Panc1 (cell line): ENCODE measurements around the gene RIC3. TPM values are rescaled to one million over a fixed set of nuclear protein-coding genes. Genes with fewer than 3 reads are reported as not detected.

Experiments
- ATAC-seq: fragments of 200-7000 bp; cut with Tn5 transposase; 2 replicates; pipeline ENCODE4 v1.9.1; 2020; ENCODE audit warnings: mild to moderate bottlenecking, moderate library complexity
- BruUV-seq: library from RNA; stranded (reverse); fragments of 400-500 nt; replicated peaks from 2 replicates; lab custom pipeline; 2021; lab: Mats Ljungman, UMichigan
- CTCF ChIA-PET: fragments of 300-600 bp; sonication (Branson Sonifier 250); formaldehyde crosslinking; loops from one replicate; lab custom pipeline; 2022; ENCODE audit warnings: antibody characterized with exemption; lab: Charles Lee
- POLR2A ChIA-PET: fragments of 300-600 bp; sonication (Branson Sonifier 250); formaldehyde crosslinking; loops from one replicate; lab custom pipeline; 2022; ENCODE audit warnings: antibody characterized with exemption; lab: Charles Lee
- DNase-seq: peaks from one replicate; pipeline ENCODE4 v3.0.0-alpha.2; 2010; ENCODE audit warnings: low read depth, low spot score
- H3K27ac ChIP-seq: 2 replicates; pipeline ENCODE4 v1.5.1; 2011; ENCODE audit warnings: mild to moderate bottlenecking, low read length, inconsistent platforms
- H3K27me3 ChIP-seq: fragments of 200-500 bp; sonication (Bioruptor generic); 2 replicates; pipeline ENCODE4 v1.6.0; 2014; ENCODE audit warnings: low read length, inconsistent platforms; ENCODE audit not compliant: control insufficient read depth, insufficient read depth
- H3K36me3 ChIP-seq: fragments of 200-500 bp; sonication (Bioruptor generic); 2 replicates; pipeline ENCODE4 v1.5.1; 2014; ENCODE audit warnings: inconsistent platforms, mild to moderate bottlenecking, low read length, moderate library complexity; ENCODE audit not compliant: control insufficient read depth, insufficient read depth
- H3K4me1 ChIP-seq: 2 replicates; pipeline ENCODE4 v1.5.1; 2011; ENCODE audit warnings: inconsistent platforms, mild to moderate bottlenecking, low read length, moderate library complexity; ENCODE audit not compliant: control insufficient read depth, insufficient read depth
- H3K4me3 ChIP-seq, 2 experiments: 2 replicates each; pipeline ENCODE4 v1.5.1; 2011 to 2012; ENCODE audit warnings: low read depth in 2 of 2, low read length in 2 of 2, mild to moderate bottlenecking in 2 of 2, inconsistent platforms in 1 of 2, moderate library complexity in 1 of 2
- H3K9me3 ChIP-seq: fragments of 200-500 bp; sonication (Bioruptor generic); 2 replicates; pipeline ENCODE4 v1.5.1; 2014; ENCODE audit warnings: low read depth, mild to moderate bottlenecking, inconsistent platforms, low read length, moderate library complexity; ENCODE audit not compliant: control insufficient read depth, insufficient read depth
- CTCF ChIP-seq: fragments of 450-650 bp; IDR thresholded peaks from 2 replicates; pipeline ENCODE4 v1.5.1; 2017; ENCODE audit warnings: mild to moderate bottlenecking
- POLR2AphosphoS5 ChIP-seq: IDR thresholded peaks from 2 replicates; pipeline ENCODE4 v1.6.1; 2012; ENCODE audit warnings: mild to moderate bottlenecking, low read depth, low read length, moderate library complexity
- REST ChIP-seq, 2 experiments: IDR thresholded peaks; 2 replicates each; pipeline ENCODE4 v1.6.1; 2011 to 2012; ENCODE audit warnings: low read depth in 2 of 2, control low read depth in 1 of 2, low read length in 1 of 2, mild to moderate bottlenecking in 1 of 2, moderate library complexity in 1 of 2; ENCODE audit not compliant: insufficient read depth in 1 of 2
- SIN3A ChIP-seq: IDR thresholded peaks from 2 replicates; pipeline ENCODE4 v1.6.1; 2012; ENCODE audit warnings: low read depth, mild to moderate bottlenecking, low read length, moderate library complexity, borderline replicate concordance; ENCODE audit not compliant: insufficient read depth
- TCF7L2 ChIP-seq: IDR thresholded peaks from 2 replicates; pipeline ENCODE4 v1.6.1; 2011; ENCODE audit warnings: mild to moderate bottlenecking, low read depth, low read length, inconsistent platforms
- in situ Hi-C: cut with HindIII; loops from 2 replicates; pipeline ENCODE4 v1.10.0; 2016; ENCODE audit warnings: low sequenced_read_pairs, low pct_unique_long_range_greater_than_20kb
- intact Hi-C: fragments of 100-400 bp; cut with micrococcal nuclease; formaldehyde crosslinking; loops from one replicate; pipeline ENCODE4 v1.10.0; 2022; ENCODE audit not compliant: unreplicated experiment
- total RNA-seq: library from RNA; stranded (reverse); gene quantifications from one replicate; pipeline ENCODE4 v1.2.1, GENCODE V29; 2021; ENCODE audit not compliant: unreplicated experiment

RIC3 gene
- total RNA-seq, 1 experiment from 2014 or later, result 4.2 TPM

DNA sequence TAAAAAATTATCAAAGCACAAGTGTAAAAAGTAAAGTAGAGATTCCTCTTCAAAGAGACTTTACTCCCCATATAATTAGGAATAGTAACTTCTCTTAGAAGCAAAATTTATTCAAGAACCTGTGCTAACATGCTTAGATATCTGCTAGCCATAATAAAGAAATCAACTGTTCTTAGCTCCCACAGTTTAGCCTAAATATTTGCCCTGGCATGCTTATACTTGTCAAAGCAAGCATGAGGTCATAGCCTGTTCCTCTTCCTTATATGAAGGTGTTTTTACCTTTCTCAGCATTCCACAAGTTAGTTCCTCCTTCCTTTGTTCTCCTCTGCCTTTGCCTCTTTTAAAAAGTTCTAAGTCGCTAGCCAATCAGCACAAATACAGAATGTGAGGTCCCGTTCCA, 30.3 kb downstream of the RIC3 start:
- CTCF ChIA-PET, result interaction anchor here (0.6 kb wide), 1 partner anchor 119 kb away, joined by 5 read pairs; no protein-coding TSS in a partner anchor
- POLR2A ChIA-PET, result interaction anchor here (0.5 to 0.7 kb wide), 3 partner anchors 12 to 456 kb away, joined by 3 to 13 read pairs (median 11); no protein-coding TSS in a partner anchor
- in situ Hi-C loops, result no loop called here

DNA sequence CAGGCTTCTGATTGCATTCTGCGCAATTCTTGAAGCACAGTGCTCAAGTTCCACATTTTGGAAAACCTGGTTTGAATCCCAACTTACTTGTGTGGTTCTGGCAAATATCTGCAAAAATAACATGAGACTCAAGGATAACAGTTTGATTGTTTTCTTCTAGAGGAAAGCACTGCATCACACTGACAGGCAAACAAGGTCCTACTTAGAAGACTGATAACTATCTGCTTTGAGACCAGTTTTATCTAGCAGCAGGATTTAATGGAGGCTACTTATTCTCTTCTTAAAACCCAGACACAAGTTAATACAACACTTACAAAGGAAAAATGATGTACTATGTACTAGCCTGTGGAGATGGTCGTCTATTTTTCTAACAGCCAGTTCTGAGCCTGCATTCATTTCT, 41.4 kb downstream of the RIC3 start:
- Histone ChIP-seq H3K9me3 (no peaks in the 10 kb centered on the region), H3K4me3 (no peak overlapping the region), H3K27ac (no peak overlapping the region), H3K27me3 (no peaks in the 10 kb centered on the region; the same call in 1 of the 2 replicates), H3K4me1 (no peaks in the 10 kb centered on the region), H3K36me3 (no peaks in the 10 kb centered on the region)
- in situ Hi-C loops, result no loop called here
- ATAC-seq (no peak), DNase-seq (no peak)
- ChIA-PET CTCF (no interaction called here), POLR2A (interaction anchor here (0.6 kb wide), 1 partner anchor 51 kb away, joined by 3 read pairs; no protein-coding TSS in a partner anchor)
- intact Hi-C loops, result no loop called here
- BruUV-seq, result no TSS peak
- no peak for TF ChIP-seq CTCF
- TF ChIP-seq SIN3A, result no peak
- no peak for TF ChIP-seq POLR2AphosphoS5
- no peak for TF ChIP-seq REST (IDR thresholded peaks at IDR 0.05; ENCODE audit: insufficient read depth in 1 of 2, low read depth in 2 of 2, low read length in 1 of 2)
- TF ChIP-seq TCF7L2, result no peak

More for the DNA sequence above, 30.3 kb downstream of the RIC3 start:
- BruUV-seq, result no TSS peak
- no peak for DNase-seq
- TF ChIP-seq TCF7L2, result no peak
- no peak for TF ChIP-seq REST (IDR thresholded peaks at IDR 0.05; ENCODE audit: insufficient read depth in 1 of 2, low read depth in 2 of 2, low read length in 1 of 2)
- no peak for TF ChIP-seq SIN3A
- TF ChIP-seq CTCF, result no peak
- TF ChIP-seq POLR2AphosphoS5, result no peak
- intact Hi-C loops, result no loop called here
- H3K27me3 ChIP-seq, result no peaks in the 10 kb centered on the region
- H3K9me3 ChIP-seq, result no peaks in the 10 kb centered on the region
- H3K36me3 ChIP-seq, result no peaks in the 10 kb centered on the region
- no peak overlapping the region for H3K27ac ChIP-seq
- H3K4me3 ChIP-seq, result no peak overlapping the region
- ATAC-seq, result no peak
- H3K4me1 ChIP-seq, result no peaks in the 10 kb centered on the region
